Measurements from ENCODE around the gene PRUNE2.

- TF ChIP-seq CTCF (IDR thresholded peaks at IDR 0.05) (no peak), POLR2A (IDR thresholded peaks at IDR 0.05) (no peak)
Observed at GRCh38 chr9:76949865-76950264, 44.0 kb upstream of the PRUNE2 start.

Data from adrenal gland (tissue), 5 donors.